ENCODE results near the gene OR10J1. TPM values are rescaled to one million over a fixed set of nuclear protein-coding genes. Genes with fewer than 3 reads are reported as not detected.

The OR10J1 gene
- total RNA-seq, 1 donor from 2014 or later, result not detected

GRCh38 chr1:159429074-159429861 lies 10.3 kb upstream of the OR10J1 start:
- Histone ChIP-seq H3K36me3 (no peaks in the 10 kb centered on the region), H3K27me3 (ENCODE audit: low read depth) (no peaks in the 10 kb centered on the region), H3K4me3 (no peak overlapping the region), H3K9me3 (replicated peaks) (no peaks in the 10 kb centered on the region), H3K27ac (replicated peaks) (no peak overlapping the region), H3K4me1 (no peaks in the 10 kb centered on the region)
- no peak for TF ChIP-seq CTCF (IDR thresholded peaks at IDR 0.05; ENCODE audit: borderline replicate concordance)
- intact Hi-C loops (cut with micrococcal nuclease), result no loop called here
- no peak for DNase-seq

- H3K27ac ChIP-seq (replicated peaks), result no peak overlapping the region
- H3K4me3 ChIP-seq, result no peak overlapping the region
- no peaks in the 10 kb centered on the region for H3K4me1 ChIP-seq
- DNase-seq, result no peak
- no peak for TF ChIP-seq CTCF (IDR thresholded peaks at IDR 0.05; ENCODE audit: borderline replicate concordance)
- no peaks in the 10 kb centered on the region for H3K9me3 ChIP-seq (replicated peaks)
- H3K36me3 ChIP-seq, result no peaks in the 10 kb centered on the region
- intact Hi-C loops (cut with micrococcal nuclease), result no loop called here
- H3K27me3 ChIP-seq (ENCODE audit: low read depth), result no peaks in the 10 kb centered on the region
Observed at GRCh38 chr1:159430985-159431384, 8.5 kb upstream of the OR10J1 start.

- Histone ChIP-seq H3K4me3 (no peak within 1 kb of the TSS), H3K9me3 (replicated peaks) (no peaks in the 10 kb centered on the region), H3K4me1 (no peaks in the 10 kb centered on the region), H3K27me3 (ENCODE audit: low read depth) (no peaks in the 10 kb centered on the region), H3K36me3 (no peaks in the 10 kb centered on the region), H3K27ac (replicated peaks) (no peak within 1 kb of the TSS)
- TF ChIP-seq CTCF (IDR thresholded peaks at IDR 0.05; ENCODE audit: borderline replicate concordance), result no peak
- intact Hi-C loops (cut with micrococcal nuclease), result no loop called here
- DNase-seq, result no peak
Observed at GRCh38 chr1:159431904-159432303, 7.6 kb upstream of the OR10J1 start, which contains the start of gene OR10J4. TSS of gene OR10J4 (plus strand) at chr1:159432204.

DNA sequence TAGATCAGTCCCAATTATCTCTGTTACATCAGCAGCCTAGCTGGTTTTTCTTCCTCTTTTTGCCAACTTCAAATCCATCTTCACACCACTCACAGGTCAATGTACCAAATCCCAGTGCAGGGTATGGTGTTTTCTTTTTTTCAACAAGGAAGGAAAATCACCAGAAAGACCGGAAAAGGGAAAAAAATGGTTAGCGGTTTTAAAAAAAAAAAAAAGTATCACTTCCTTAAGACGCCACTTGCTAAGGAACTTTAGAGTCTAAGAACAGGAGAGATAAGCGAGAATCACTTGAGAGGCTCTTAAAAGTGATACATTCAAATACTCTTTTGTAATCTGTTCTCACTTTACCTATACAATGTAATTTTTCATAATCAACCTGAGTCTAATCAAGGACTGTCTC lies 3.1 kb upstream of the OR10J1 start:
- TF ChIP-seq CTCF (IDR thresholded peaks at IDR 0.05; ENCODE audit: borderline replicate concordance), result no peak
- H3K4me1 ChIP-seq, result no peaks in the 10 kb centered on the region
- no peaks in the 10 kb centered on the region for H3K27me3 ChIP-seq (ENCODE audit: low read depth)
- H3K27ac ChIP-seq (replicated peaks), result no peak overlapping the region
- intact Hi-C loops (cut with micrococcal nuclease), result no loop called here
- no peak overlapping the region for H3K4me3 ChIP-seq
- no peak for DNase-seq
- no peaks in the 10 kb centered on the region for H3K36me3 ChIP-seq
- H3K9me3 ChIP-seq (replicated peaks), result no peaks in the 10 kb centered on the region

GRCh38 chr1:159441360-159441759 lies 1.8 kb downstream of the OR10J1 start:
- Histone ChIP-seq H3K4me3 (no peak overlapping the region), H3K4me1 (no peaks in the 10 kb centered on the region), H3K27ac (replicated peaks) (no peak overlapping the region), H3K27me3 (ENCODE audit: low read depth) (no peaks in the 10 kb centered on the region), H3K9me3 (replicated peaks) (no peaks in the 10 kb centered on the region), H3K36me3 (no peaks in the 10 kb centered on the region)
- no peak for TF ChIP-seq CTCF (IDR thresholded peaks at IDR 0.05; ENCODE audit: borderline replicate concordance)
- no peak for DNase-seq
- intact Hi-C loops (cut with micrococcal nuclease), result no loop called here
